Measurements from ENCODE around the gene DDR2.
A peak's percentile ranks its signal among the peaks of the same experiment; 100 is the strongest.

DDR2 gene

GRCh38 chr1:162627662-162628296 is 4.5 kb upstream of the DDR2 start:
- H3K9me3 ChIP-seq (ENCODE audit: control insufficient read depth, low read length), result no peaks in the 10 kb centered on the region
- no peak overlapping the region for H3K4me3 ChIP-seq (ENCODE audit: insufficient read depth in 1 of 2, low read depth in 1 of 2, low read length in 2 of 2)
- H3K23ac ChIP-seq (ENCODE audit: low read length in 2 of 2), result no peak overlapping the region
- no peak for DNase-seq
- 70% methylated on average over 3 of the region's 3 CpGs for WGBS
- no peak overlapping the region for H4K8ac ChIP-seq (ENCODE audit: low read length)
- no peak overlapping the region for H2AK5ac ChIP-seq (ENCODE audit: low read length, severe bottlenecking)
- no peak overlapping the region for H3K18ac ChIP-seq (ENCODE audit: low read depth in 1 of 2, low read length in 2 of 2)
- no peak overlapping the region for H3K4ac ChIP-seq (ENCODE audit: low read depth in 1 of 2, low read length in 2 of 2)
- H3K4me2 ChIP-seq (ENCODE audit: low read length, poor library complexity, severe bottlenecking), result no peak overlapping the region
- H2BK12ac ChIP-seq (ENCODE audit: low read length in 2 of 2), result no peak overlapping the region
- H3K79me1 ChIP-seq (replicated peaks; ENCODE audit: low read length, poor library complexity, severe bottlenecking), result no peaks in the 10 kb centered on the region
- no peak overlapping the region for H2AFZ ChIP-seq (ENCODE audit: low read depth, low read length)
- no peaks in the 10 kb centered on the region for H3K27me3 ChIP-seq (ENCODE audit: control insufficient read depth in 1 of 2, insufficient read depth in 1 of 2, low read length in 2 of 2)
- no peak overlapping the region for H3K27ac ChIP-seq (ENCODE audit: low read length, poor library complexity, severe bottlenecking)
- H3K9ac ChIP-seq (ENCODE audit: low read length), result peak overlapping the region; percentile 83
- H4K91ac ChIP-seq (ENCODE audit: low read length), result no peak overlapping the region
- H2BK15ac ChIP-seq (ENCODE audit: low read depth, poor library complexity, severe bottlenecking), result no peak overlapping the region
- H3K14ac ChIP-seq (ENCODE audit: low read length in 2 of 2), result no peak overlapping the region
- H3K36me3 ChIP-seq (ENCODE audit: control insufficient read depth in 1 of 2, insufficient read depth in 2 of 2, low read depth in 1 of 2, low read length in 2 of 2), result no peaks in the 10 kb centered on the region
- peaks cover 5% of the 10 kb centered on the region for H3K4me1 ChIP-seq (ENCODE audit: control insufficient read depth, insufficient read depth, low read depth, low read length)
- no peak overlapping the region for H2BK5ac ChIP-seq (ENCODE audit: low read depth, low read length, poor library complexity, severe bottlenecking)
- no peak overlapping the region for H2BK120ac ChIP-seq (ENCODE audit: low read depth, low read length)

- H3K4me2 ChIP-seq (ENCODE audit: low read length, poor library complexity, severe bottlenecking), result no peak overlapping the region
- no peak overlapping the region for H3K18ac ChIP-seq (ENCODE audit: low read depth in 1 of 2, low read length in 2 of 2)
- peaks cover 5% of the 10 kb centered on the region for H3K4me1 ChIP-seq (ENCODE audit: control insufficient read depth, insufficient read depth, low read depth, low read length)
- H4K8ac ChIP-seq (ENCODE audit: low read length), result no peak overlapping the region
- no peak overlapping the region for H3K14ac ChIP-seq (ENCODE audit: low read length in 2 of 2)
- H2BK15ac ChIP-seq (ENCODE audit: low read depth, poor library complexity, severe bottlenecking), result no peak overlapping the region
- H3K23ac ChIP-seq (ENCODE audit: low read length in 2 of 2), result no peak overlapping the region
- H3K9ac ChIP-seq (ENCODE audit: low read length), result peak overlapping the region; percentile 96
- H3K79me1 ChIP-seq (replicated peaks; ENCODE audit: low read length, poor library complexity, severe bottlenecking), result no peaks in the 10 kb centered on the region
- no peak overlapping the region for H3K4me3 ChIP-seq (ENCODE audit: insufficient read depth in 1 of 2, low read depth in 1 of 2, low read length in 2 of 2)
- 97% methylated on average over 3 of the region's 3 CpGs for WGBS
- no peak overlapping the region for H2BK120ac ChIP-seq (ENCODE audit: low read depth, low read length)
- H4K91ac ChIP-seq (ENCODE audit: low read length), result no peak overlapping the region
- no peaks in the 10 kb centered on the region for H3K27me3 ChIP-seq (ENCODE audit: control insufficient read depth in 1 of 2, insufficient read depth in 1 of 2, low read length in 2 of 2)
- H3K27ac ChIP-seq (ENCODE audit: low read length, poor library complexity, severe bottlenecking), result no peak overlapping the region
- H2BK12ac ChIP-seq (ENCODE audit: low read length in 2 of 2), result no peak overlapping the region
- no peak for DNase-seq
- H2AFZ ChIP-seq (ENCODE audit: low read depth, low read length), result no peak overlapping the region
- H3K9me3 ChIP-seq (ENCODE audit: control insufficient read depth, low read length), result no peaks in the 10 kb centered on the region
- H2AK5ac ChIP-seq (ENCODE audit: low read length, severe bottlenecking), result no peak overlapping the region
- H3K36me3 ChIP-seq (ENCODE audit: control insufficient read depth in 1 of 2, insufficient read depth in 2 of 2, low read depth in 1 of 2, low read length in 2 of 2), result no peaks in the 10 kb centered on the region
- no peak overlapping the region for H3K4ac ChIP-seq (ENCODE audit: low read depth in 1 of 2, low read length in 2 of 2)
- H2BK5ac ChIP-seq (ENCODE audit: low read depth, low read length, poor library complexity, severe bottlenecking), result no peak overlapping the region
Observed at GRCh38 chr1:162629077-162629627, 3.1 kb upstream of the DDR2 start.

GRCh38 chr1:162629651-162630050 is 2.6 kb upstream of the DDR2 start:
- no peak overlapping the region for H4K8ac ChIP-seq (ENCODE audit: low read length)
- H3K14ac ChIP-seq (ENCODE audit: low read length in 2 of 2), result no peak overlapping the region
- peak overlapping the region; percentile 49 for H3K27ac ChIP-seq (ENCODE audit: low read length, poor library complexity, severe bottlenecking)
- no peak overlapping the region for H2BK15ac ChIP-seq (ENCODE audit: low read depth, poor library complexity, severe bottlenecking)
- H4K91ac ChIP-seq (ENCODE audit: low read length), result no peak overlapping the region
- WGBS, result 51% methylated on average over 1 of the region's 2 CpGs
- H2BK120ac ChIP-seq (ENCODE audit: low read depth, low read length), result no peak overlapping the region
- H3K9me3 ChIP-seq (ENCODE audit: control insufficient read depth, low read length), result no peaks in the 10 kb centered on the region
- H3K4me2 ChIP-seq (ENCODE audit: low read length, poor library complexity, severe bottlenecking), result no peak overlapping the region
- H2BK5ac ChIP-seq (ENCODE audit: low read depth, low read length, poor library complexity, severe bottlenecking), result no peak overlapping the region
- H3K4me3 ChIP-seq (ENCODE audit: insufficient read depth in 1 of 2, low read depth in 1 of 2, low read length in 2 of 2), result peak overlapping the region in 1 of 2 experiments; percentile 97
- H3K36me3 ChIP-seq (ENCODE audit: control insufficient read depth in 1 of 2, insufficient read depth in 2 of 2, low read depth in 1 of 2, low read length in 2 of 2), result no peaks in the 10 kb centered on the region
- no peaks in the 10 kb centered on the region for H3K27me3 ChIP-seq (ENCODE audit: control insufficient read depth in 1 of 2, insufficient read depth in 1 of 2, low read length in 2 of 2)
- no peak overlapping the region for H2BK12ac ChIP-seq (ENCODE audit: low read length in 2 of 2)
- peaks cover under 1% of the 10 kb centered on the region for H3K79me1 ChIP-seq (replicated peaks; ENCODE audit: low read length, poor library complexity, severe bottlenecking)
- no peak overlapping the region for H3K4ac ChIP-seq (ENCODE audit: low read depth in 1 of 2, low read length in 2 of 2)
- H3K23ac ChIP-seq (ENCODE audit: low read length in 2 of 2), result no peak overlapping the region
- DNase-seq, result peak; percentile 92
- H3K18ac ChIP-seq (ENCODE audit: low read depth in 1 of 2, low read length in 2 of 2), result no peak overlapping the region
- peak overlapping the region; percentile 96 for H3K9ac ChIP-seq (ENCODE audit: low read length)
- peaks cover 10% of the 10 kb centered on the region for H3K4me1 ChIP-seq (ENCODE audit: control insufficient read depth, insufficient read depth, low read depth, low read length)
- H2AFZ ChIP-seq (ENCODE audit: low read depth, low read length), result no peak overlapping the region
- H2AK5ac ChIP-seq (ENCODE audit: low read length, severe bottlenecking), result no peak overlapping the region

DNA sequence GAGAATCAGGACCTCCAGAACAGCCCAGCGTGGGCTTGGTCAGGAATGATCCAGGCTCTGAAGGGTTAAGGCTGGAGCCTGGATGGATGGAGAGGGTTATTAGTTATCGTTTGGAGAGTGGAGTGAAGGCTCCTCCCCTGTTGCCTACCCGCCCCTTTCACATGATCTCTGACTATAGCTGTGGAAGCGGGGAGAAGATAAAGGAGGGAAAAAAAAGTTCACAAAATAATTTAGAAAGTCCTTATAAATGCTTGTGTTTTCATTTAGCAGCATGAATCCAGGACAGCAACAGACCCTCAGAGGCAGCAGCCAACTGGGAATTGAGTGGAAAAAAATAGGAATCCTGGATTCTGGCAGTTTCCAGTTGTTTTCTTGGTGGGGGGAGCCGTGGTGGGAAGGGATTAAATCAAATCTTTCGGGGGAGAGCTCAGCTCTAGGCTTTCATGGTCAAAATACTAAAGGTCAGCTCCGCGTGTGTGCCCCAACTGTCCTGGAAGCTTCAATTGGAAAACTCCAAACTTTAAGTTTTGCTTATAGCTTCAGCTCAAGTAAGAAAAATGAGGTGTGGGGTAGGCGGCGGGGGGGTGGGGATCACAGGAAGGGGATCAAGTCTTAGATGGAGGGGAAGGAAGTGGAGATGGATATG is 595 bp upstream of the DDR2 start:
- peak overlapping the region; percentile 26 for H2AK5ac ChIP-seq (ENCODE audit: low read length, severe bottlenecking)
- H2BK15ac ChIP-seq (ENCODE audit: low read depth, poor library complexity, severe bottlenecking), result peak overlapping the region; percentile 82
- 66% methylated on average over 8 of the region's 10 CpGs for WGBS
- H3K23ac ChIP-seq (ENCODE audit: low read length in 2 of 2), result no peak overlapping the region
- H3K9ac ChIP-seq (ENCODE audit: low read length), result peak overlapping the region; percentile 96
- peak; percentile 75 for DNase-seq
- peak overlapping the region; percentile 5 for H4K91ac ChIP-seq (ENCODE audit: low read length)
- H3K4me3 ChIP-seq (ENCODE audit: insufficient read depth in 1 of 2, low read depth in 1 of 2, low read length in 2 of 2), result peak overlapping the region in 1 of 2 experiments; percentile 97
- peak overlapping the region; percentile 95 for H3K27ac ChIP-seq (ENCODE audit: low read length, poor library complexity, severe bottlenecking)
- H3K4ac ChIP-seq (ENCODE audit: low read depth in 1 of 2, low read length in 2 of 2), result peak overlapping the region in 1 of 2 experiments; percentile 71
- H2BK120ac ChIP-seq (ENCODE audit: low read depth, low read length), result peak overlapping the region; percentile 93
- no peaks in the 10 kb centered on the region for H3K27me3 ChIP-seq (ENCODE audit: control insufficient read depth in 1 of 2, insufficient read depth in 1 of 2, low read length in 2 of 2)
- peaks cover 12% of the 10 kb centered on the region for H3K4me1 ChIP-seq (ENCODE audit: control insufficient read depth, insufficient read depth, low read depth, low read length)
- peak overlapping the region; percentile 71 to 94 for H2BK12ac ChIP-seq (ENCODE audit: low read length in 2 of 2)
- no peak overlapping the region for H3K14ac ChIP-seq (ENCODE audit: low read length in 2 of 2)
- no peaks in the 10 kb centered on the region for H3K36me3 ChIP-seq (ENCODE audit: control insufficient read depth in 1 of 2, insufficient read depth in 2 of 2, low read depth in 1 of 2, low read length in 2 of 2)
- H2BK5ac ChIP-seq (ENCODE audit: low read depth, low read length, poor library complexity, severe bottlenecking), result peak overlapping the region; percentile 54
- H2AFZ ChIP-seq (ENCODE audit: low read depth, low read length), result no peak overlapping the region
- H4K8ac ChIP-seq (ENCODE audit: low read length), result peak overlapping the region; percentile 53
- peak overlapping the region; percentile 60 to 88 for H3K18ac ChIP-seq (ENCODE audit: low read depth in 1 of 2, low read length in 2 of 2)
- H3K4me2 ChIP-seq (ENCODE audit: low read length, poor library complexity, severe bottlenecking), result peak overlapping the region; percentile 35
- H3K79me1 ChIP-seq (replicated peaks; ENCODE audit: low read length, poor library complexity, severe bottlenecking), result peaks cover 6% of the 10 kb centered on the region
- no peaks in the 10 kb centered on the region for H3K9me3 ChIP-seq (ENCODE audit: control insufficient read depth, low read length)
